ENCODE measurements around the gene CAMK1G.

- TF ChIP-seq GABPA (IDR thresholded peaks at IDR 0.05; ENCODE audit: low read depth) = no peak
- TF ChIP-seq, protein P1, sequence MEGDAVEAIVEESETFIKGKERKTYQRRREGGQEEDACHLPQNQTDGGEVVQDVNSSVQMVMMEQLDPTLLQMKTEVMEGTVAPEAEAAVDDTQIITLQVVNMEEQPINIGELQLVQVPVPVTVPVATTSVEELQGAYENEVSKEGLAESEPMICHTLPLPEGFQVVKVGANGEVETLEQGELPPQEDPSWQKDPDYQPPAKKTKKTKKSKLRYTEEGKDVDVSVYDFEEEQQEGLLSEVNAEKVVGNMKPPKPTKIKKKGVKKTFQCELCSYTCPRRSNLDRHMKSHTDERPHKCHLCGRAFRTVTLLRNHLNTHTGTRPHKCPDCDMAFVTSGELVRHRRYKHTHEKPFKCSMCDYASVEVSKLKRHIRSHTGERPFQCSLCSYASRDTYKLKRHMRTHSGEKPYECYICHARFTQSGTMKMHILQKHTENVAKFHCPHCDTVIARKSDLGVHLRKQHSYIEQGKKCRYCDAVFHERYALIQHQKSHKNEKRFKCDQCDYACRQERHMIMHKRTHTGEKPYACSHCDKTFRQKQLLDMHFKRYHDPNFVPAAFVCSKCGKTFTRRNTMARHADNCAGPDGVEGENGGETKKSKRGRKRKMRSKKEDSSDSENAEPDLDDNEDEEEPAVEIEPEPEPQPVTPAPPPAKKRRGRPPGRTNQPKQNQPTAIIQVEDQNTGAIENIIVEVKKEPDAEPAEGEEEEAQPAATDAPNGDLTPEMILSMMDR (IDR thresholded peaks at IDR 0.05; ENCODE audit: insufficient read depth, low read length) = no peak
- TF ChIP-seq, protein P2, sequence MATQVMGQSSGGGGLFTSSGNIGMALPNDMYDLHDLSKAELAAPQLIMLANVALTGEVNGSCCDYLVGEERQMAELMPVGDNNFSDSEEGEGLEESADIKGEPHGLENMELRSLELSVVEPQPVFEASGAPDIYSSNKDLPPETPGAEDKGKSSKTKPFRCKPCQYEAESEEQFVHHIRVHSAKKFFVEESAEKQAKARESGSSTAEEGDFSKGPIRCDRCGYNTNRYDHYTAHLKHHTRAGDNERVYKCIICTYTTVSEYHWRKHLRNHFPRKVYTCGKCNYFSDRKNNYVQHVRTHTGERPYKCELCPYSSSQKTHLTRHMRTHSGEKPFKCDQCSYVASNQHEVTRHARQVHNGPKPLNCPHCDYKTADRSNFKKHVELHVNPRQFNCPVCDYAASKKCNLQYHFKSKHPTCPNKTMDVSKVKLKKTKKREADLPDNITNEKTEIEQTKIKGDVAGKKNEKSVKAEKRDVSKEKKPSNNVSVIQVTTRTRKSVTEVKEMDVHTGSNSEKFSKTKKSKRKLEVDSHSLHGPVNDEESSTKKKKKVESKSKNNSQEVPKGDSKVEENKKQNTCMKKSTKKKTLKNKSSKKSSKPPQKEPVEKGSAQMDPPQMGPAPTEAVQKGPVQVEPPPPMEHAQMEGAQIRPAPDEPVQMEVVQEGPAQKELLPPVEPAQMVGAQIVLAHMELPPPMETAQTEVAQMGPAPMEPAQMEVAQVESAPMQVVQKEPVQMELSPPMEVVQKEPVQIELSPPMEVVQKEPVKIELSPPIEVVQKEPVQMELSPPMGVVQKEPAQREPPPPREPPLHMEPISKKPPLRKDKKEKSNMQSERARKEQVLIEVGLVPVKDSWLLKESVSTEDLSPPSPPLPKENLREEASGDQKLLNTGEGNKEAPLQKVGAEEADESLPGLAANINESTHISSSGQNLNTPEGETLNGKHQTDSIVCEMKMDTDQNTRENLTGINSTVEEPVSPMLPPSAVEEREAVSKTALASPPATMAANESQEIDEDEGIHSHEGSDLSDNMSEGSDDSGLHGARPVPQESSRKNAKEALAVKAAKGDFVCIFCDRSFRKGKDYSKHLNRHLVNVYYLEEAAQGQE (IDR thresholded peaks at IDR 0.05; ENCODE audit: insufficient replicate concordance, low read depth) = no peak
These were observed 17.0 kb downstream of the CAMK1G start for GRCh38 chr1:209600541-209600940.

All from HL-60 (cell line).